Measurements from ENCODE around the gene MEG3.
"Not testable (repeated sequence)": the region's sequence is repeated elsewhere in the genome, so short reads cannot be mapped to it uniquely, and the experiment has no call there.

Gene MEG3

GRCh38 chr14:100816950-100817901 lies 8.7 kb upstream of the MEG3 start:
- no peak for DNase-seq

- DNase-seq: no peak
Observed at GRCh38 chr14:100818221-100818699, 7.7 kb upstream of the MEG3 start.

GRCh38 chr14:100818923-100819322 lies 7.0 kb upstream of the MEG3 start:
- not testable (repeated sequence) for DNase-seq

- DNase-seq: no peak
Observed at GRCh38 chr14:100819453-100819828, 6.5 kb upstream of the MEG3 start.

- no peak for DNase-seq
Observed at GRCh38 chr14:100819829-100820475, 6.0 kb upstream of the MEG3 start.

- DNase-seq: no peak
Observed at GRCh38 chr14:100820957-100821356, 5.0 kb upstream of the MEG3 start.

GRCh38 chr14:100822013-100822412 lies 3.9 kb upstream of the MEG3 start:
- no peak for DNase-seq

GRCh38 chr14:100822532-100823296 lies 3.2 kb upstream of the MEG3 start:
- no peak for DNase-seq

- DNase-seq: no peak
Observed at GRCh38 chr14:100823413-100824080, 2.4 kb upstream of the MEG3 start.

GRCh38 chr14:100824091-100824551 lies 1.8 kb upstream of the MEG3 start:
- DNase-seq: no peak

GRCh38 chr14:100824901-100825712 lies 811 bp upstream of the MEG3 start:
- no peak for DNase-seq

GRCh38 chr14:100826391-100827100 lies 628 bp downstream of the MEG3 start:
- no peak for DNase-seq

- DNase-seq: no peak
Observed at GRCh38 chr14:100827101-100828021, 1.4 kb downstream of the MEG3 start.

GRCh38 chr14:100828031-100828769 lies 2.3 kb downstream of the MEG3 start:
- DNase-seq: no peak

GRCh38 chr14:100830681-100831080 lies 4.8 kb downstream of the MEG3 start:
- DNase-seq: no peak

- DNase-seq: no peak
Observed at GRCh38 chr14:100832311-100832960, 6.5 kb downstream of the MEG3 start.

GRCh38 chr14:100834082-100834793 lies 8.3 kb downstream of the MEG3 start:
- no peak for DNase-seq
